GM12878 (cell line): ENCODE measurements around the gene VSTM2B. TPM values are rescaled to one million over a fixed set of nuclear protein-coding genes. Genes with fewer than 3 reads are reported as not detected.

ENCODE experiments used
- ATAC-seq: fragments of 200-7000 bp; cut with Tn5 transposase; 3 replicates; pipeline ENCODE4 v1.9.1; 2020; ENCODE audit warnings: mild to moderate bottlenecking, moderate library complexity
- BruUV-seq: library from RNA; stranded (reverse); fragments of 400-500 nt; replicated peaks from 2 replicates; lab custom pipeline; 2021; lab: Mats Ljungman, UMichigan
- CTCF ChIA-PET: fragments of 300-600 bp; sonication (Branson Sonifier 250); formaldehyde crosslinking; extraction: SDS; loops from one replicate; lab custom pipeline; 2021; ENCODE audit warnings: inconsistent platforms; lab: Yijun Ruan, JAX
- POLR2A ChIA-PET: fragments of 350-600 bp; formaldehyde crosslinking; extraction: SDS; loops from one replicate; lab custom pipeline; 2021; ENCODE audit warnings: inconsistent platforms; lab: Charles Lee
- RAD21 ChIA-PET: fragments of 300-600 bp; sonication (Branson Sonifier 250); formaldehyde crosslinking; loops from one replicate; lab custom pipeline; 2023; ENCODE audit warnings: antibody characterized with exemption; ENCODE audit not compliant: unreplicated experiment; lab: Charles Lee
- SMC1A ChIA-PET: fragments of 300-600 bp; sonication (Branson Sonifier 250); formaldehyde crosslinking; loops from one replicate; lab custom pipeline; 2023; ENCODE audit not compliant: unreplicated experiment, uncharacterized antibody; lab: Charles Lee
- DNase-seq: peaks from one replicate; pipeline ENCODE4 v3.0.0-alpha.2; 2011; ENCODE audit warnings: low read depth, low spot score
- FAIRE-seq: peaks from 3 replicates; lab custom pipeline; 2011; peaks lifted over from hg19 to GRCh38; lab: Jason Lieb, UNC
- H2AFZ ChIP-seq: 2 replicates; pipeline ENCODE4 v1.6.0; 2011; ENCODE audit warnings: low read depth, low read length, control low read depth; ENCODE audit not compliant: control insufficient read depth
- H3K27ac ChIP-seq: 2 replicates; pipeline ENCODE4 v1.5.1; 2011; ENCODE audit warnings: control low read depth; ENCODE audit not compliant: control insufficient read depth, insufficient read depth
- H3K27me3 ChIP-seq, 2 experiments: replicated peaks in 1 of 2; 2 replicates each; pipeline versions ENCODE4 v1.6.0 to v1.6.1; 2011; ENCODE audit warnings: low read length in 1 of 2; ENCODE audit not compliant: control insufficient read depth in 2 of 2, insufficient read depth in 2 of 2
- H3K36me3 ChIP-seq, 2 experiments: 2 replicates each; pipeline ENCODE4 v1.5.1; 2011; ENCODE audit warnings: low read length in 1 of 2; ENCODE audit not compliant: control insufficient read depth in 2 of 2, insufficient read depth in 2 of 2
- H3K4me1 ChIP-seq: 2 replicates; pipeline ENCODE4 v1.6.1; 2011; ENCODE audit warnings: mild to moderate bottlenecking, low read length, moderate library complexity, mixed read lengths; ENCODE audit not compliant: control insufficient read depth, insufficient read depth
- H3K4me2 ChIP-seq: 2 replicates; pipeline ENCODE4 v1.6.0; 2011; ENCODE audit warnings: control low read depth; ENCODE audit not compliant: control insufficient read depth, insufficient read depth
- H3K4me3 ChIP-seq: fragments of 200-600 bp; sonication (generic); 2 replicates; pipeline ENCODE4 v1.5.1; 2016
- H3K79me2 ChIP-seq: 2 replicates; pipeline ENCODE4 v1.6.0; 2011; ENCODE audit warnings: low read length; ENCODE audit not compliant: control insufficient read depth, insufficient read depth
- H3K9ac ChIP-seq: 2 replicates; pipeline ENCODE4 v1.8.0; 2011; ENCODE audit warnings: low read length, control low read depth, mixed read lengths; ENCODE audit not compliant: control insufficient read depth, insufficient read depth
- H3K9me3 ChIP-seq: replicated peaks from 3 replicates; pipeline ENCODE4 v1.5.1; 2011; ENCODE audit warnings: mild to moderate bottlenecking, low read length; ENCODE audit not compliant: control insufficient read depth, insufficient read depth
- H4K20me1 ChIP-seq: 2 replicates; pipeline ENCODE4 v1.6.0; 2011; ENCODE audit not compliant: control insufficient read depth, insufficient read depth
- ATF2 ChIP-seq: IDR thresholded peaks from 2 replicates; pipeline ENCODE4 v1.6.1; 2012; ENCODE audit warnings: low read length, inconsistent platforms
- CBX5 ChIP-seq: sonication (generic); IDR thresholded peaks from 2 replicates; pipeline ENCODE4 v1.6.1; 2016; ENCODE audit warnings: low read depth, moderate library complexity, mild to moderate bottlenecking, inconsistent platforms
- CHD2 ChIP-seq: IDR thresholded peaks from 2 replicates; pipeline ENCODE4 v1.6.1; 2011; ENCODE audit warnings: low read depth, low read length, improper control_type of control experiment, borderline replicate concordance
- EED ChIP-seq: sonication (generic); IDR thresholded peaks from 2 replicates; pipeline ENCODE4 v1.6.1; 2016; ENCODE audit warnings: antibody characterized with exemption, low read depth
- ETV6 ChIP-seq, 2 experiments: fragments of 450-650 bp in 1 of 2; IDR thresholded peaks in 1 of 2; conservative IDR thresholded peaks in 1 of 2; 2 replicates each; pipeline ENCODE4 v1.6.1; 2014; ENCODE audit warnings: antibody characterized with exemption in 1 of 2, borderline replicate concordance in 1 of 2, low read depth in 1 of 2, mild to moderate bottlenecking in 1 of 2, moderate library complexity in 1 of 2
- JUNB ChIP-seq: IDR thresholded peaks from 2 replicates; pipeline ENCODE4 v1.6.1; 2016; ENCODE audit warnings: antibody characterized with exemption, mild to moderate bottlenecking
- MYB ChIP-seq: fragments of 150-350 bp; IDR thresholded peaks from 2 replicates; pipeline ENCODE4 v1.6.1; 2014; ENCODE audit warnings: mild to moderate bottlenecking, low read depth, low read length, borderline replicate concordance
- RUNX3 ChIP-seq: IDR thresholded peaks from 2 replicates; pipeline ENCODE4 v1.6.1; 2012; ENCODE audit warnings: low read length, inconsistent platforms
- SREBF2 ChIP-seq: IDR thresholded peaks from 2 replicates; pipeline ENCODE4 v1.6.1; 2012; ENCODE audit warnings: mild to moderate bottlenecking, low read length
- STAT3 ChIP-seq: IDR thresholded peaks from 2 replicates; pipeline ENCODE4 v1.6.1; 2011; ENCODE audit warnings: low read depth, low read length, improper control_type of control experiment
- TBL1XR1 ChIP-seq: IDR thresholded peaks from 2 replicates; pipeline ENCODE4 v1.6.1; 2012; ENCODE audit warnings: low read depth, low read length, improper control_type of control experiment
- USF1 ChIP-seq: IDR thresholded peaks from 2 replicates; pipeline ENCODE4 v1.6.1; 2011; ENCODE audit warnings: borderline replicate concordance, low read depth, mild to moderate bottlenecking, moderate library complexity, mixed read lengths, low read length; ENCODE audit not compliant: insufficient read depth; ENCODE audit errors: extremely low read length
- WGBS: methylation state at CpG from one replicate; pipeline ENCODE4 v1.1.6; 2016; ENCODE audit warnings: low lambda C conversion rate; ENCODE audit not compliant: insufficient replicate concordance, insufficient coverage; ENCODE audit errors: missing lambda C conversion rate; 5-methylcytosine and 5-hydroxymethylcytosine counted together
- in situ Hi-C: fragments of 300-500 bp; cut with MboI; formaldehyde crosslinking; loops from 9 replicates; pipeline ENCODE4 v1.14.3; 2018; ENCODE audit warnings: mixed read lengths
- intact Hi-C: fragments of 100-400 bp; cut with micrococcal nuclease; formaldehyde crosslinking; loops from one replicate; pipeline ENCODE4 v1.14.2; 2022; ENCODE audit not compliant: unreplicated experiment
- polyA plus RNA-seq, 11 experiments: library from polyadenylated mRNA; depleted of rRNA in 4 of 11; unstranded in 6 of 11; stranded (reverse) in 5 of 11; fragments of >200 nt; fragmentation: Nextera tagmentation in 4 of 11; fragmentation: Illumina TruSeq in 1 of 11; extraction: Ambion mirVana in 4 of 11; extraction: Trizol in 1 of 11; gene quantifications; 1 replicate in 1 of 11; 2 replicates in 10 of 11; pipeline versions ENCODE4 v1.2.1 to v1.2.3, GENCODE V29; 2011 to 2016; ENCODE audit warnings: inconsistent platforms in 2 of 11, missing spikeins in 2 of 11, low read depth in 1 of 11
- total RNA-seq, 4 experiments: library from RNA; depleted of rRNA in 3 of 4; stranded (reverse); fragments of >200 nt in 3 of 4; fragmentation: Illumina TruSeq in 1 of 4; extraction: Trizol in 1 of 4; gene quantifications; 2 replicates each; pipeline versions ENCODE4 v1.2.1 to v1.2.3, GENCODE V29; 2013 to 2021

The VSTM2B gene
- total and polyA plus RNA-seq, 10 of the 15 experiments (the other 5 are each of a cell fraction or from before 2014, with no cell fraction given), result not detected

- H3K9ac ChIP-seq, result no peak overlapping the region
- no peaks in the 10 kb centered on the region for H3K79me2 ChIP-seq
- POLR2A ChIA-PET, result no interaction called here
- FAIRE-seq, result no peak
- H3K4me1 ChIP-seq, result no peaks in the 10 kb centered on the region
- peaks cover 9 to 16% of the 10 kb centered on the region in 2 experiments; a peak in 3 of 4 replicates for H3K27me3 ChIP-seq
- CTCF ChIA-PET, result no interaction called here
- SMC1A ChIA-PET, result no interaction called here
- in situ Hi-C loops (no loop called here), intact Hi-C loops (loop anchor here (5.0 kb wide), 1 partner anchor 63 kb away; no protein-coding TSS in a partner anchor)
- no peak for DNase-seq
- RAD21 ChIA-PET, result no interaction called here
- H3K36me3 ChIP-seq, result no peaks in the 10 kb centered on the region
- H3K9me3 ChIP-seq, result no peaks in the 10 kb centered on the region
- TF ChIP-seq TBL1XR1 (no peak), STAT3 (no peak)
- no peaks in the 10 kb centered on the region for H4K20me1 ChIP-seq
- H3K27ac ChIP-seq, result no peak overlapping the region
- 71% methylated on average over 57 of the region's 100 CpGs for WGBS
- H3K4me3 ChIP-seq, result no peak overlapping the region
- no TSS peak for BruUV-seq
- no peak for ATAC-seq
- H3K4me2 ChIP-seq, result no peak overlapping the region
- no peak overlapping the region for H2AFZ ChIP-seq
Observed at GRCh38 chr19:29529646-29530539, 4.1 kb downstream of the VSTM2B start.

- TF ChIP-seq CHD2 (no peak), RUNX3 (no peak), CBX5 (no peak), ATF2 (no peak), MYB (no peak), EED (no peak), SREBF2 (no peak), ETV6 (conservative IDR thresholded peaks at IDR 0.05 in 1 of 2, IDR thresholded peaks at IDR 0.05 in 1 of 2; ENCODE audit: borderline replicate concordance in 1 of 2, low read depth in 1 of 2) (no peak), JUNB (no peak), USF1 (no peak)
- TF ChIP-seq, all 136 proteins: peak for 0
- ATAC-seq (no peak), DNase-seq (no peak), FAIRE-seq (no peak)
- H3K27me3 ChIP-seq, result peaks cover 9 to 15% of the 10 kb centered on the region in 2 experiments; a peak in 3 of 4 replicates
- no peak overlapping the region for H3K4me2 ChIP-seq
- POLR2A ChIA-PET, result no interaction called here
- H3K79me2 ChIP-seq, result no peaks in the 10 kb centered on the region
- RAD21 ChIA-PET, result no interaction called here
- H3K4me1 ChIP-seq, result no peaks in the 10 kb centered on the region
- 21% methylated on average over 12 of the region's 15 CpGs for WGBS
- intact Hi-C loops (no loop called here), in situ Hi-C loops (no loop called here)
- CTCF ChIA-PET, result no interaction called here
- SMC1A ChIA-PET, result no interaction called here
- no peaks in the 10 kb centered on the region for H3K36me3 ChIP-seq
- no peak overlapping the region for H3K9ac ChIP-seq
- H3K9me3 ChIP-seq, result no peaks in the 10 kb centered on the region
- no TSS peak for BruUV-seq
- no peak overlapping the region for H3K4me3 ChIP-seq
- H3K27ac ChIP-seq, result no peak overlapping the region
- no peak overlapping the region for H2AFZ ChIP-seq
- H4K20me1 ChIP-seq, result no peaks in the 10 kb centered on the region
Observed at GRCh38 chr19:29530540-29531457, 5.0 kb downstream of the VSTM2B start.
